SK-N-SH (cell line): ENCODE data around the gene SMCO2. TPM values are rescaled to one million over a fixed set of nuclear protein-coding genes. Genes with fewer than 3 reads are reported as not detected.

ENCODE experiments used
- CTCF ChIA-PET: fragments of 300-600, 350-600 bp; formaldehyde crosslinking; extraction: SDS; loops from one replicate; lab custom pipeline; 2021; lab: Yijun Ruan, JAX
- POLR2A ChIA-PET: fragments of 350-600 bp; sonication (Branson Sonifier 250); formaldehyde crosslinking; extraction: SDS; loops from one replicate; lab custom pipeline; 2020; ENCODE audit warnings: antibody characterized with exemption, inconsistent platforms; lab: Yijun Ruan, JAX
- DNase-seq: peaks from one replicate; pipeline ENCODE4 v3.0.0; 2012
- H2AFZ ChIP-seq: fragments of 200-600 bp; sonication (generic); 2 replicates; pipeline ENCODE4 v1.8.1; 2016; ENCODE audit warnings: antibody characterized with exemption, mild to moderate bottlenecking, low read depth
- H3F3A ChIP-seq: fragments of 200-600 bp; sonication (generic); replicated peaks from 2 replicates; pipeline ENCODE3; 2016; ENCODE audit warnings: antibody characterized with exemption, mild to moderate bottlenecking; ENCODE audit not compliant: insufficient read depth
- H3K27ac ChIP-seq, 2 experiments: fragments of 200-500 bp in 1 of 2; fragments of 200-600 bp in 1 of 2; sonication (Bioruptor generic) in 1 of 2; sonication (generic), shearing (Covaris generic) in 1 of 2; 2 replicates each; pipeline versions ENCODE4 v1.5.1 to v1.6.1; 2014 to 2016; ENCODE audit warnings: low read depth in 2 of 2, inconsistent platforms in 1 of 2, low read length in 1 of 2, mild to moderate bottlenecking in 1 of 2, mixed read lengths in 1 of 2
- H3K27me3 ChIP-seq: fragments of 200-600 bp; sonication (generic), shearing (Covaris generic); 2 replicates; pipeline ENCODE4 v1.6.1; 2016; ENCODE audit warnings: mixed run types; ENCODE audit not compliant: insufficient read depth
- H3K36me3 ChIP-seq, 2 experiments: fragments of 200-500 bp in 1 of 2; fragments of 200-600 bp in 1 of 2; sonication (Bioruptor generic) in 1 of 2; sonication (generic) in 1 of 2; replicated peaks in 1 of 2; 2 replicates each; pipeline versions ENCODE3 to v1.5.1; 2014 to 2016; ENCODE audit warnings: low read length in 1 of 2, mild to moderate bottlenecking in 1 of 2; ENCODE audit not compliant: insufficient read depth in 2 of 2, control insufficient read depth in 1 of 2
- H3K4me1 ChIP-seq, 2 experiments: fragments of 200-500 bp in 1 of 2; fragments of 200-600 bp in 1 of 2; sonication (Bioruptor generic) in 1 of 2; sonication (generic), shearing (Covaris generic) in 1 of 2; 2 replicates each; pipeline versions ENCODE4 v1.5.1 to v1.6.1; 2014 to 2016; ENCODE audit warnings: low read depth in 1 of 2, low read length in 1 of 2, mixed run types in 1 of 2; ENCODE audit not compliant: insufficient read depth in 2 of 2, control insufficient read depth in 1 of 2
- H3K4me2 ChIP-seq: fragments of 200-600 bp; sonication (generic), shearing (Covaris generic); 2 replicates; pipeline ENCODE4 v1.6.1; 2017; ENCODE audit warnings: mixed run types
- H3K4me3 ChIP-seq, 2 experiments: fragments of 200-500 bp in 1 of 2; fragments of 200-600 bp in 1 of 2; sonication (Bioruptor generic) in 1 of 2; sonication (generic), shearing (Covaris generic) in 1 of 2; 2 replicates each; pipeline versions ENCODE4 v1.5.1 to v1.8.1; 2014 to 2016; ENCODE audit warnings: low read depth in 2 of 2, inconsistent platforms in 1 of 2, low read length in 1 of 2, mild to moderate bottlenecking in 1 of 2, mixed read lengths in 1 of 2, moderate library complexity in 1 of 2
- H3K79me2 ChIP-seq: fragments of 200-600 bp; sonication (generic); 2 replicates; pipeline ENCODE4 v1.8.1; 2017; ENCODE audit warnings: mild to moderate bottlenecking; ENCODE audit not compliant: insufficient read depth
- H3K9ac ChIP-seq: fragments of 200-600 bp; sonication (generic); 2 replicates; pipeline ENCODE4 v1.6.1; 2017; ENCODE audit warnings: mixed run types
- H3K9me2 ChIP-seq: fragments of 200-600 bp; sonication (generic); 2 replicates; pipeline ENCODE4 v1.6.1; 2017; ENCODE audit warnings: mixed run types
- H3K9me3 ChIP-seq: fragments of 200-600 bp; sonication (generic); 2 replicates; pipeline ENCODE4 v1.6.1; 2017; ENCODE audit warnings: mixed run types, mild to moderate bottlenecking, moderate library complexity
- H4K20me1 ChIP-seq: fragments of 200-600 bp; sonication (generic); 2 replicates; pipeline ENCODE4 v1.6.1; 2017; ENCODE audit warnings: mild to moderate bottlenecking, mixed run types; ENCODE audit not compliant: insufficient read depth
- CHD2 ChIP-seq: fragments of 150-350 bp; IDR thresholded peaks from 2 replicates; pipeline ENCODE4 v1.6.1; 2018; ENCODE audit warnings: low read length; ENCODE audit not compliant: partially characterized antibody
- EZH2phosphoT487 ChIP-seq: fragments of 200-600 bp; sonication (generic); IDR thresholded peaks from 2 replicates; pipeline ENCODE4 v1.6.1; 2017; ENCODE audit warnings: low read depth, mixed run types, mild to moderate bottlenecking, antibody characterized with exemption, moderate library complexity, borderline replicate concordance
- JUND ChIP-seq: IDR thresholded peaks from 2 replicates; pipeline ENCODE4 v1.4.0; 2012
- MEF2A ChIP-seq: IDR thresholded peaks from 2 replicates; pipeline ENCODE4 v1.4.0; 2012; ENCODE audit warnings: low read depth, borderline replicate concordance
- MXI1 ChIP-seq: IDR thresholded peaks from 2 replicates; pipeline ENCODE4 v1.6.1; 2012; ENCODE audit warnings: mild to moderate bottlenecking, low read depth, low read length, improper control_type of control experiment
- NRF1 ChIP-seq: IDR thresholded peaks from 2 replicates; pipeline ENCODE4 v1.6.1; 2012; ENCODE audit warnings: low read depth, mild to moderate bottlenecking, low read length
- POLR2AphosphoS5 ChIP-seq: IDR thresholded peaks from 2 replicates; pipeline ENCODE4 v1.6.1; 2012; ENCODE audit warnings: low read depth, low read length
- RAD21 ChIP-seq: IDR thresholded peaks from 2 replicates; pipeline ENCODE4 v1.6.1; 2012; ENCODE audit warnings: mild to moderate bottlenecking, low read length
- REST ChIP-seq: IDR thresholded peaks from 2 replicates; pipeline ENCODE4 v1.6.1; 2012; ENCODE audit warnings: mild to moderate bottlenecking, low read depth, low read length, moderate library complexity
- RFX5 ChIP-seq: IDR thresholded peaks from 2 replicates; pipeline ENCODE4 v1.6.1; 2012; ENCODE audit warnings: mild to moderate bottlenecking, improper control_type of control experiment, low read length
- SMC3 ChIP-seq: IDR thresholded peaks from 2 replicates; pipeline ENCODE4 v1.6.1; 2012; ENCODE audit warnings: low read depth, low read length, improper control_type of control experiment
- TAF1 ChIP-seq: IDR thresholded peaks from 2 replicates; pipeline ENCODE4 v1.6.1; 2012; ENCODE audit warnings: low read depth, mild to moderate bottlenecking, low read length, moderate library complexity, borderline replicate concordance
- TCF12 ChIP-seq: IDR thresholded peaks from 2 replicates; pipeline ENCODE4 v1.4.0; 2012
- ZBTB33 ChIP-seq: IDR thresholded peaks from 2 replicates; pipeline ENCODE4 v1.4.0; 2012; ENCODE audit warnings: low read depth, borderline replicate concordance
- WGBS: methylation state at CpG from one replicate; pipeline ENCODE4 v1.1.6; 2017; ENCODE audit warnings: low lambda C conversion rate; 5-methylcytosine and 5-hydroxymethylcytosine counted together
- polyA plus RNA-seq, 3 experiments: library from polyadenylated mRNA; depleted of rRNA; stranded (reverse); fragments of >200 nt; gene quantifications; 2 replicates each; pipeline ENCODE4 v1.2.3, GENCODE V29; 2012
- TF ChIP-seq, protein P1 (sequence below): fragments of 150-350 bp; IDR thresholded peaks from 2 replicates; pipeline ENCODE4 v1.6.1; 2016; ENCODE audit warnings: mild to moderate bottlenecking, low read depth, low read length
- TF ChIP-seq, protein P2 (sequence below): IDR thresholded peaks from 2 replicates; pipeline ENCODE4 v1.4.0; 2012; ENCODE audit warnings: low read depth
- TF ChIP-seq, protein P3 (sequence below): IDR thresholded peaks from 2 replicates; pipeline ENCODE4; 2012
- TF ChIP-seq, protein P4 (sequence below): IDR thresholded peaks from 2 replicates; pipeline ENCODE4 v1.4.0; 2012; ENCODE audit warnings: low read depth, borderline replicate concordance

The SMCO2 gene
- polyA plus RNA-seq, 1 of the 3 experiments (the other 2 are of a cell fraction), result 0.21 TPM

- CTCF ChIA-PET, result no interaction called here
- 89% methylated on average over 4 of the region's 4 CpGs for WGBS
These were observed 51.6 kb downstream of the SMCO2 start for GRCh38 chr12:27498149-27498548.

More at GRCh38 chr12:27498149-27498548, 51.6 kb downstream of the SMCO2 start:
- TF ChIP-seq MXI1, result no peak
- no peak for TF ChIP-seq TAF1
- TF ChIP-seq TCF12, result no peak
- TF ChIP-seq, protein P1, sequence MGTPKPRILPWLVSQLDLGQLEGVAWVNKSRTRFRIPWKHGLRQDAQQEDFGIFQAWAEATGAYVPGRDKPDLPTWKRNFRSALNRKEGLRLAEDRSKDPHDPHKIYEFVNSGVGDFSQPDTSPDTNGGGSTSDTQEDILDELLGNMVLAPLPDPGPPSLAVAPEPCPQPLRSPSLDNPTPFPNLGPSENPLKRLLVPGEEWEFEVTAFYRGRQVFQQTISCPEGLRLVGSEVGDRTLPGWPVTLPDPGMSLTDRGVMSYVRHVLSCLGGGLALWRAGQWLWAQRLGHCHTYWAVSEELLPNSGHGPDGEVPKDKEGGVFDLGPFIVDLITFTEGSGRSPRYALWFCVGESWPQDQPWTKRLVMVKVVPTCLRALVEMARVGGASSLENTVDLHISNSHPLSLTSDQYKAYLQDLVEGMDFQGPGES, result no peak
- no peak for TF ChIP-seq POLR2AphosphoS5
- TF ChIP-seq, protein P2, sequence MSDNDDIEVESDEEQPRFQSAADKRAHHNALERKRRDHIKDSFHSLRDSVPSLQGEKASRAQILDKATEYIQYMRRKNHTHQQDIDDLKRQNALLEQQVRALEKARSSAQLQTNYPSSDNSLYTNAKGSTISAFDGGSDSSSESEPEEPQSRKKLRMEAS, result no peak
- no peak for TF ChIP-seq MEF2A
- TF ChIP-seq EZH2phosphoT487, result no peak
- TF ChIP-seq REST, result no peak
- no peak for TF ChIP-seq NRF1
- TF ChIP-seq, protein P3, sequence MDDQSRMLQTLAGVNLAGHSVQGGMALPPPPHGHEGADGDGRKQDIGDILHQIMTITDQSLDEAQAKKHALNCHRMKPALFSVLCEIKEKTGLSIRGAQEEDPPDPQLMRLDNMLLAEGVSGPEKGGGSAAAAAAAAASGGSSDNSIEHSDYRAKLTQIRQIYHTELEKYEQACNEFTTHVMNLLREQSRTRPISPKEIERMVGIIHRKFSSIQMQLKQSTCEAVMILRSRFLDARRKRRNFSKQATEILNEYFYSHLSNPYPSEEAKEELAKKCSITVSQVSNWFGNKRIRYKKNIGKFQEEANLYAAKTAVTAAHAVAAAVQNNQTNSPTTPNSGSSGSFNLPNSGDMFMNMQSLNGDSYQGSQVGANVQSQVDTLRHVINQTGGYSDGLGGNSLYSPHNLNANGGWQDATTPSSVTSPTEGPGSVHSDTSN, result no peak
- TF ChIP-seq RAD21, result no peak
- TF ChIP-seq CHD2, result no peak
- no peak for TF ChIP-seq JUND
- TF ChIP-seq SMC3, result no peak
- TF ChIP-seq, protein P4, sequence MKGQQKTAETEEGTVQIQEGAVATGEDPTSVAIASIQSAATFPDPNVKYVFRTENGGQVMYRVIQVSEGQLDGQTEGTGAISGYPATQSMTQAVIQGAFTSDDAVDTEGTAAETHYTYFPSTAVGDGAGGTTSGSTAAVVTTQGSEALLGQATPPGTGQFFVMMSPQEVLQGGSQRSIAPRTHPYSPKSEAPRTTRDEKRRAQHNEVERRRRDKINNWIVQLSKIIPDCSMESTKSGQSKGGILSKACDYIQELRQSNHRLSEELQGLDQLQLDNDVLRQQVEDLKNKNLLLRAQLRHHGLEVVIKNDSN, result no peak
- no peak for TF ChIP-seq ZBTB33
- TF ChIP-seq RFX5, result no peak
- TF ChIP-seq, all 33 proteins: peak for 0
- POLR2A ChIA-PET, result no interaction called here
- H3K4me1 ChIP-seq, result no peaks in the 10 kb centered on the region
- H3K79me2 ChIP-seq, result no peaks in the 10 kb centered on the region
- no peaks in the 10 kb centered on the region for H3F3A ChIP-seq
- no peak for DNase-seq
- H3K9me2 ChIP-seq, result no peaks in the 10 kb centered on the region
- no peak overlapping the region for H3K9ac ChIP-seq
- H3K4me3 ChIP-seq, result no peak overlapping the region
- no peaks in the 10 kb centered on the region for H3K36me3 ChIP-seq
- H3K4me2 ChIP-seq, result no peak overlapping the region
- H3K9me3 ChIP-seq, result no peaks in the 10 kb centered on the region; the same call in 1 of the 2 replicates
- no peak overlapping the region for H3K27ac ChIP-seq
- no peak overlapping the region; the same call in 1 of the 2 replicates for H2AFZ ChIP-seq
- H4K20me1 ChIP-seq, result no peaks in the 10 kb centered on the region
- no peaks in the 10 kb centered on the region for H3K27me3 ChIP-seq
